Measurements from ENCODE around the gene UCP2.

- TF ChIP-seq CTCF (IDR thresholded peaks at IDR 0.05) (no peak), POLR2AphosphoS5 (IDR thresholded peaks at IDR 0.05; ENCODE audit: insufficient read depth in 1 of 2, low read depth in 1 of 2) (no peak), POLR2A (IDR thresholded peaks at IDR 0.05) (no peak)
Measured at GRCh38 chr11:73944901-73945300, 37.7 kb downstream of the UCP2 start.
